Measurements from ENCODE around the gene CD99L2. TPM values are rescaled to one million over a fixed set of nuclear protein-coding genes. Genes with fewer than 3 reads are reported as not detected.

The CD99L2 gene
- total RNA-seq, 4 donors from 2014 or later = 56.8 to 88.6 (median 77.6) TPM

GRCh38 chrX:150753357-150753756 is 145.1 kb downstream of the CD99L2 start:
- no peak for TF ChIP-seq POLR2A (IDR thresholded peaks at IDR 0.05)
- no peak for TF ChIP-seq CTCF (IDR thresholded peaks at IDR 0.05)
- TF ChIP-seq EP300 (IDR thresholded peaks at IDR 0.05) = no peak
- TF ChIP-seq POLR2AphosphoS5 (IDR thresholded peaks at IDR 0.05) = no peak
- 68 to 85% methylated on average over 3 to 4 of the region's 4 CpGs for WGBS, 2 donors (ENCODE audit: low coverage in 1 of 2)
- no peaks in the 10 kb centered on the region for H3K9me3 ChIP-seq

DNA sequence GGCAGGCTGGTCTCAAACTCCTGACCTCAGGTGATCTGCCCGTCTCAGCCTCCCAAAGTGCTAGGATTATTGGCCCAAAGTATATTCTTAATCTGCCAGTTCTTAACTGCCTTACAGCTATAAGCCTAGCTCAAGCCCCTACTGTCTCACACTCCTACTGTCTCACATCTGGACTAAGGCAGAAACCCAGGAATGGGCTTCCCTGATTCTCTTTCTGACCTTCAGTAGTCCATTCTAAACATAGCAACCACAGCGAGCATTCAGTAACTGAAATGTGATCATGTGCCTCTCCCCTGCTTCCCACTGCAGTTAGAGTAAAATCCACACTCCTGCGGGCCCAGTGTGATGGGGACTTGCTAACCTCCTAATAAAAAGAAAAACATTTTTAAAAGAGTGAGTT is 146.3 kb downstream of the CD99L2 start:
- Histone ChIP-seq H3K36me3 (peaks cover 0 to 48% of the 10 kb centered on the region in 2 donors), H3K4me3 (no peak overlapping the region), H3K27ac (no peak overlapping the region), H3K27me3 (no peaks in the 10 kb centered on the region), H3K4me1 (no peaks in the 10 kb centered on the region), H3K9me3 (no peaks in the 10 kb centered on the region)
- 76% methylated on average over 2 of the region's 3 CpGs; no CpG with 5 or more reads in 1 of the 2 donors for WGBS, 2 donors (ENCODE audit: low coverage in 1 of 2)
- ATAC-seq = no peak
- TF ChIP-seq POLR2AphosphoS5 (IDR thresholded peaks at IDR 0.05) = no peak
- TF ChIP-seq CTCF (IDR thresholded peaks at IDR 0.05) = no peak
- TF ChIP-seq POLR2A (IDR thresholded peaks at IDR 0.05) = no peak
- no peak for TF ChIP-seq EP300 (IDR thresholded peaks at IDR 0.05)

More at GRCh38 chrX:150753357-150753756, 145.1 kb downstream of the CD99L2 start:
- peaks cover 0 to 60% of the 10 kb centered on the region in 2 donors for H3K36me3 ChIP-seq
- no peak for ATAC-seq
- H3K27ac ChIP-seq = no peak overlapping the region
- no peaks in the 10 kb centered on the region for H3K27me3 ChIP-seq
- H3K4me1 ChIP-seq = no peaks in the 10 kb centered on the region
- no peak overlapping the region for H3K4me3 ChIP-seq

DNA sequence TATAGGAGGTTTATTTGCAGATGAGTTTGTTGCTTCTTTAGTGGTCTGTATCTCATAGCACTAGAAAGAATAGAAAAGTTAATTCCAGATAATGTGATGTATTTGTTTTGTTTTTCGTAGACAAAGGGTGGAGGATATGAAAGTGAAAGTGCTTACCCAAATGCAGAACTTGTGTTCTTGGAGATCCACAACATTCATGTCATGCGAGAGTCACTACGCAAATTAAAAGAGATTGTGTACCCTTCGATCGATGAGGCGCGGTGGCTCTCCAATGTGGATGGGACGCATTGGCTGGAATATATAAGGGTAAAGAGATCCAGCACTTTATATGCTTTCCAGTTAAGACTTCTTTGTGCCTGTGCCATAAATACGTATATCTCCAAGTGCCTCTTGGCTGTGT is 162.0 kb downstream of the CD99L2 start:
- Histone ChIP-seq H3K27me3 (no peaks in the 10 kb centered on the region), H3K27ac (no peak overlapping the region), H3K4me3 (no peak overlapping the region), H3K36me3 (peaks cover 0 to 97% of the 10 kb centered on the region in 2 donors), H3K9me3 (no peaks in the 10 kb centered on the region), H3K4me1 (no peaks in the 10 kb centered on the region)
- TF ChIP-seq POLR2A (IDR thresholded peaks at IDR 0.05) (no peak), EP300 (IDR thresholded peaks at IDR 0.05) (no peak), CTCF (IDR thresholded peaks at IDR 0.05) (no peak), POLR2AphosphoS5 (IDR thresholded peaks at IDR 0.05) (no peak)
- WGBS, 2 donors (ENCODE audit: low coverage in 1 of 2) = 79 to 88% methylated on average over 9 of the region's 9 CpGs
- no peak for ATAC-seq

GRCh38 chrX:150731795-150732194 is 166.7 kb downstream of the CD99L2 start:
- TF ChIP-seq POLR2A (IDR thresholded peaks at IDR 0.05) = no peak
- H3K27me3 ChIP-seq = no peaks in the 10 kb centered on the region
- no peaks in the 10 kb centered on the region for H3K9me3 ChIP-seq
- H3K27ac ChIP-seq = no peak overlapping the region
- peaks cover 0 to 89% of the 10 kb centered on the region in 2 donors for H3K36me3 ChIP-seq
- no peak for ATAC-seq
- no peaks in the 10 kb centered on the region for H3K4me1 ChIP-seq
- no peak overlapping the region for H3K4me3 ChIP-seq
- WGBS, 2 donors (ENCODE audit: low coverage in 1 of 2) = 40 to 63% methylated on average over 2 of the region's 3 CpGs

GRCh38 chrX:150730719-150731118 is 167.7 kb downstream of the CD99L2 start:
- no peaks in the 10 kb centered on the region for H3K4me1 ChIP-seq
- no peak for ATAC-seq
- H3K27ac ChIP-seq = no peak overlapping the region
- WGBS, 2 donors (ENCODE audit: low coverage in 1 of 2) = 66 to 77% methylated on average over 5 to 6 of the region's 6 CpGs
- H3K4me3 ChIP-seq = no peak overlapping the region
- TF ChIP-seq POLR2AphosphoS5 (IDR thresholded peaks at IDR 0.05) (no peak), CTCF (IDR thresholded peaks at IDR 0.05) (no peak), EP300 (IDR thresholded peaks at IDR 0.05) (no peak), POLR2A (IDR thresholded peaks at IDR 0.05) (no peak)
- no peaks in the 10 kb centered on the region for H3K27me3 ChIP-seq
- peaks cover 0 to 78% of the 10 kb centered on the region in 2 donors for H3K36me3 ChIP-seq
- no peaks in the 10 kb centered on the region for H3K9me3 ChIP-seq

All from gastroesophageal sphincter (tissue), 4 donors.